Left lung (tissue), 10 donors: ENCODE measurements around the gene FEV. TPM values are rescaled to one million over a fixed set of nuclear protein-coding genes. Genes with fewer than 3 reads are reported as not detected.
A peak's percentile ranks its signal among the peaks of the same experiment; 100 is the strongest.

Experiments used
- ATAC-seq: fragments of 200-7000 bp; cut with Tn5 transposase; one replicate; pipeline ENCODE4 v1.9.1; 2020; ENCODE audit warnings: moderate library complexity
- DNase-seq, 4 donors: peaks; one replicate each; pipeline ENCODE4 v3.0.0-alpha.2; 2013 to 2020
- H3K27ac ChIP-seq, 2 donors: fragments of 200-600 bp; sonication (generic) in 1 of 2; one replicate each; pipeline versions ENCODE4 v1.5.0 to v1.8.0; 2020 to 2021
- H3K27me3 ChIP-seq, 2 donors: fragments of 200-600 bp; sonication (generic) in 1 of 2; one replicate each; pipeline versions ENCODE4 v1.5.0 to v1.8.0; 2020 to 2021
- H3K36me3 ChIP-seq, 2 donors: fragments of 200-600 bp; sonication (generic) in 1 of 2; one replicate each; pipeline versions ENCODE4 v1.5.0 to v1.8.0; 2020 to 2021
- H3K4me1 ChIP-seq, 2 donors: fragments of 200-600 bp; one replicate each; pipeline ENCODE4 v1.8.0; 2021
- H3K4me3 ChIP-seq, 2 donors: fragments of 200-600 bp; sonication (generic) in 1 of 2; one replicate each; pipeline versions ENCODE4 v1.5.0 to v1.8.0; 2020 to 2021; ENCODE audit warnings: mild to moderate bottlenecking in 1 of 2
- H3K9me3 ChIP-seq, 2 donors: fragments of 200-600 bp; sonication (generic) in 1 of 2; one replicate each; pipeline versions ENCODE4 v1.5.0 to v1.8.0; 2020 to 2021
- intact Hi-C, 2 donors: fragments of 100-400 bp; cut with DNase I; formaldehyde crosslinking; loops; one replicate each; pipeline versions ENCODE4 v1.11.2 to v1.14.2; 2022
- polyA plus RNA-seq, 6 donors: library from polyadenylated mRNA; unstranded; fragments of 120-200 nt; gene quantifications; one replicate each; pipeline ENCODE4 v1.2.1, GENCODE V29; 2013; ENCODE audit not compliant: insufficient read length in 6 of 6
- total RNA-seq, 2 donors: library from RNA; stranded (reverse); fragmentation: NEBNext Ultra II Directional; extraction: Animal tissue kit (Norgen Biotek cat#: 25700); gene quantifications; one replicate each; pipeline ENCODE4 v1.2.1, GENCODE V29; 2021
- TF ChIP-seq, protein P1 (sequence below), 2 donors: fragments of 200-600 bp; sonication (generic) in 1 of 2; IDR thresholded peaks; one replicate each; pipeline versions ENCODE4 v1.5.0 to v1.8.0; 2021; ENCODE audit warnings: antibody characterized with exemption in 2 of 2
- donor health status: DM: no; HTN: yes; CAD: no.
- donor health status: DM: no; HTN: no; CAD: no.

The FEV gene
- total and polyA plus RNA-seq, 8 donors = not detected

DNA sequence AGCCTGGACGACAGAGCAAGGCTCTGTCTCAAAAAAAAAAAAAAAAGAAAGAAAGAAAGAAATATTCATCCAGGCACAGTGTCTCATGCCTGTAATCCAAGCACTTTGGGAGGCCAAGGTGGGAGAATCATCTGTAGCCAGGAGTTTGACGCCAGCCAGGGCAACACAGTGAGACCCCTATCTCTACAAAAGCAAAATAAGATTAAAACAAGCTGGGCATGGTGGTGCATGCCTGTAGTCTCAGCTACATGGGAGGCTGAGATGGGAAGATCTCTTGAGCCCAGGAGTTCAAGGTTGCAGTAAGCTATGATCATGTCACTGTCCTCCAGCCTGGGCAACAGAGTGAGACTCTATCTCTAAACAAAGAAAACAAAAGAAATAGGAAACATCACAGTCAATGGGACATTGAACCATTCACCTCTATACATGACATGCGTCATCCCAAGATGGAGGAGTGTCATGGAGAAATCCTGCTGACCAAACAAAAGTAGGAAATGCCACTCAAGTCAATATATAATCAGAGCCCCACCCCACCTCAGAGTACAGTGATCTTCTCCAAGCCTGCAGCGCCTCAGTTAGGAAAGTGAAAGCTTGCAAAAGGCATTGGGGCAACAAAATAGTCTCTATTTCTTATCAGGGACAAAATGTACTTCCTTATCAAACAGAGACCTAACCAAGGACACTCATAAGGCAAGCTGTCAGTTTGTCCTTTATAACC lies 9.8 kb downstream of the FEV start:
- no peak overlapping the region for H3K4me3 ChIP-seq
- ATAC-seq = no peak
- H3K4me1 ChIP-seq = peaks cover 4 to 6% of the 10 kb centered on the region in 2 donors
- H3K36me3 ChIP-seq = no peaks in the 10 kb centered on the region
- peaks cover 20 to 94% of the 10 kb centered on the region in 2 donors for H3K27me3 ChIP-seq
- TF ChIP-seq, protein P1, sequence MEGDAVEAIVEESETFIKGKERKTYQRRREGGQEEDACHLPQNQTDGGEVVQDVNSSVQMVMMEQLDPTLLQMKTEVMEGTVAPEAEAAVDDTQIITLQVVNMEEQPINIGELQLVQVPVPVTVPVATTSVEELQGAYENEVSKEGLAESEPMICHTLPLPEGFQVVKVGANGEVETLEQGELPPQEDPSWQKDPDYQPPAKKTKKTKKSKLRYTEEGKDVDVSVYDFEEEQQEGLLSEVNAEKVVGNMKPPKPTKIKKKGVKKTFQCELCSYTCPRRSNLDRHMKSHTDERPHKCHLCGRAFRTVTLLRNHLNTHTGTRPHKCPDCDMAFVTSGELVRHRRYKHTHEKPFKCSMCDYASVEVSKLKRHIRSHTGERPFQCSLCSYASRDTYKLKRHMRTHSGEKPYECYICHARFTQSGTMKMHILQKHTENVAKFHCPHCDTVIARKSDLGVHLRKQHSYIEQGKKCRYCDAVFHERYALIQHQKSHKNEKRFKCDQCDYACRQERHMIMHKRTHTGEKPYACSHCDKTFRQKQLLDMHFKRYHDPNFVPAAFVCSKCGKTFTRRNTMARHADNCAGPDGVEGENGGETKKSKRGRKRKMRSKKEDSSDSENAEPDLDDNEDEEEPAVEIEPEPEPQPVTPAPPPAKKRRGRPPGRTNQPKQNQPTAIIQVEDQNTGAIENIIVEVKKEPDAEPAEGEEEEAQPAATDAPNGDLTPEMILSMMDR (IDR thresholded peaks at IDR 0.05) = no peak
- DNase-seq = no peak
- no peaks in the 10 kb centered on the region for H3K9me3 ChIP-seq
- intact Hi-C loops = no loop called here
- no peak overlapping the region for H3K27ac ChIP-seq

DNA sequence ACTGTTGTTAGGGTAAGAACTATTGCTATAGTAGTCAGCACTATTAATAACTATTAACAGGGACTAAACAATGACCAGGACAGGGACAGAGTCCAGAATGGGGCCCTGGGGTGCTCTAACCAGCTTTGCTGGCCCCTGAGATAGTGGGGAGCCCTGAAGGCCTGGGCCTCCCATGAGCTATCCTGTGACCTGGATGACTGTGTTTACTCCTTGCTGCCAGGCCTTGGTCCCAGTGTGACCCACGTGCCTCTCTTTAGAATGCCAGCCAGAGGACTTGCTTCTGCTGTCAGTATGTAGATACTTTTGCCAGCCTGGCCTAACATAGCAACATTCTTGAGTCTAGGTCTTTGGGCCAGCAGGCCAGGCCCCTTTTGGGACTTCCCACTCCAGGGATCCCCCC lies 14.1 kb downstream of the FEV start:
- no peak overlapping the region for H3K27ac ChIP-seq
- H3K36me3 ChIP-seq = no peaks in the 10 kb centered on the region
- intact Hi-C loops = no loop called here
- ATAC-seq (no peak), DNase-seq (no peak)
- H3K4me1 ChIP-seq = no peaks in the 10 kb centered on the region
- H3K4me3 ChIP-seq = no peak overlapping the region
- H3K9me3 ChIP-seq = no peaks in the 10 kb centered on the region
- H3K27me3 ChIP-seq = peaks cover 6 to 88% of the 10 kb centered on the region in 2 donors
- TF ChIP-seq, protein P1 (IDR thresholded peaks at IDR 0.05) = no peak

DNA sequence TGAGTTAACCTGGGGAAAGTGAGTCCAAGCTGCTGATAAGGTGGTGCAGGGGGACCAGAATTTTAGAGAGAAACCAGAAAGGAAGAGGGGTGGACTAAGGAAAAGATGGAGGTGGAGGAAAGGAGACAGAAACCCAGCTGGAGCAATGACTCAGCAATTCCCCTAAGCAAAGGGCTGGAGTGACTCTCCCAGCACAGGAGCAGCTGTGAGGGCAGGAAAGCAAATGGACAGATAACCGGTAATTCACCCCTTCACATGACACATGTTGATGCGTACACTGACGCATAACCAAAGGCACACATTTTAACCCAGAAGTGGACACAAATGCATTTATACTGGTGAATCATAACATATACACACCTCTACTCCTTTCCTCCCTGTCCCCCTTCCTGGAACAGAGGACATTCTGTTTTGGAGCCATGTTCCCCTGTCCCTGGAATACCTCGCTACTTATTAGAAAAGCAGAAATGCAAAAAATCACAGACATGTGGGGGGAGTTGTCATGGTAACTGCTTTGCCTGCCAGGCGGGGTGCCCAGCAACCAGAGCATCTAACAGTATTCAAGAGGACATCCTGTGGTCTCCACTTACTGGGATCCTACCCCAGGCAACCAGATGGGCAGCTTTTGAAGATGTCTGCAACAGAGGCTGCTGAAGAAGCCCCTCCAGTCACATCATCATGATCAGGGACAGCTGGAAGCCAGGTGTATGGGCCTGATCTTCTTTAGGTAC lies 20.8 kb downstream of the FEV start:
- H3K27me3 ChIP-seq = peaks cover 46 to 94% of the 10 kb centered on the region in 2 donors
- DNase-seq (no peak), ATAC-seq (peak; percentile 13)
- H3K9me3 ChIP-seq = no peaks in the 10 kb centered on the region
- TF ChIP-seq, protein P1 (IDR thresholded peaks at IDR 0.05) = no peak
- no peak overlapping the region for H3K27ac ChIP-seq
- intact Hi-C loops = no loop called here
- no peaks in the 10 kb centered on the region for H3K36me3 ChIP-seq
- peaks cover 0 to 15% of the 10 kb centered on the region in 2 donors for H3K4me1 ChIP-seq
- no peak overlapping the region for H3K4me3 ChIP-seq

DNA sequence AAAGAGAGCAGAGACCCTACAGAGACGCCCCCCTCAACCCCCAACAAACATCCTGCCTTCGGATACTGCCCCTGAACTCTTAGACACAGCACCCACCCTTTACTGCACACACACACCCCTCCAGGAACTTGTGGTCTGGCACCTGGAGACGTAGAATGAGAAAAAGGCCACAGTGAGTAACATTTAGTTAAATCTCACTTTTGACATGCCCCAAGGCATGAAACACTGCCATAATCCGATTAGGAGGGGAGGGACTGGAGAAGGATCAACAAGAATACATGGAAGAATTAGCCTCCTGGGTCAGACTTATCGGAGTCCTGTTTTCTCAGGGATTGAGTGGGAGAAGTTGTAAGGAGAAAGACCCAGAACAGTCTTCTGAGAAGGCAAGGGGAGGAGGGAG lies 21.4 kb downstream of the FEV start:
- ATAC-seq (no peak), DNase-seq (no peak)
- intact Hi-C loops = no loop called here

More for the DNA sequence above, 21.4 kb downstream of the FEV start:
- H3K27ac ChIP-seq = no peak overlapping the region
- no peaks in the 10 kb centered on the region for H3K9me3 ChIP-seq
- peaks cover 51 to 94% of the 10 kb centered on the region in 2 donors for H3K27me3 ChIP-seq
- no peak overlapping the region for H3K4me3 ChIP-seq
- H3K4me1 ChIP-seq = peaks cover 0 to 15% of the 10 kb centered on the region in 2 donors
- H3K36me3 ChIP-seq = no peaks in the 10 kb centered on the region
- TF ChIP-seq, protein P1 (IDR thresholded peaks at IDR 0.05) = no peak
